GM21367 (cell line): Measurements from ENCODE around the gene PLCB2.

Experiments
- ATAC-seq: cut with Tn5 transposase; IDR thresholded peaks from one replicate; pipeline ENCODE4 v1.9.1; 2021; ENCODE audit not compliant: unreplicated experiment

The PLCB2 gene

DNA sequence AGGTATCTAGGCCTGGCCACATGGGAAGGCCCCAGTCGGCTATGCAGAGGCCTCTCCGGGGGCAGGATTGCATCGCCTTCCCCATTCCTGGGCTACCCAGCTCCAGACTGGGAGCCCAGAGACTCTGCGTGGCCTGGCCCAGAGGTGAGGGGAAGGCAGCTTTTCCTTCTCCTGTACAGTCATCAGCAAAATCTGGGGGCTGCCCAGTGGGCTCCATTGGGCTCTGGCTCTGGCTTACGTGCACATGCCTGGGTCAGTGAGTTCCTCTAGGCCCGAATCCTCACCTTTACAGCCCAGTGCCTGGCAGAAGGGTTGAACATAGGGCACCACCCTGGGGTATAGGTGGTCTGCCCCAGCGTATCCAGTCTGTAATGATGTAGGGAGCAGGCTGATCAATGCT lies 20.9 kb downstream of the PLCB2 start:
- ATAC-seq = no peak

DNA sequence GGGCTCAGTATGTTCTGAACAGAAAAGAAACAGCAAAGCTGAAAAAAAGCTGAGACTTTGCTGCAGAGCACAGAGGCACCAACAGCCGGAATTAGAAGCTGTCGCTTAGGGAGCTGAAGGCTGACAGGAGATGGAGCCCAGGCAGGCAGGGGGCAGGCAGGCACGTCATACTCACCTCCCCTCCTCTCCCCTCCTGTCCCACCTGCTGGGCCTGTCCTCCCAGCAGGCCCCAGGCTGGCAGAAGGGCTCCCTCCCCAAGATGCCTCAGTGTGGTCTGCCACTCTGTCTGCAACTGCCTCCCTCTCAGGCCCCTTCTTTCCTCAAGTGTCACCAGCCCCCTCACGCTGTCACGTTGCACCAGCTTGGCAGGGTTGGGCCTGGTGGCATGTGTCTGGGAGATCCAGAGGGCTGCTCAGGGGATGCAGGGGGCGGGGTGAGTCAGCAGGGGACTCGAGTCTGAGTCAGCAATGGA lies 21.6 kb downstream of the PLCB2 start:
- ATAC-seq = no peak

DNA sequence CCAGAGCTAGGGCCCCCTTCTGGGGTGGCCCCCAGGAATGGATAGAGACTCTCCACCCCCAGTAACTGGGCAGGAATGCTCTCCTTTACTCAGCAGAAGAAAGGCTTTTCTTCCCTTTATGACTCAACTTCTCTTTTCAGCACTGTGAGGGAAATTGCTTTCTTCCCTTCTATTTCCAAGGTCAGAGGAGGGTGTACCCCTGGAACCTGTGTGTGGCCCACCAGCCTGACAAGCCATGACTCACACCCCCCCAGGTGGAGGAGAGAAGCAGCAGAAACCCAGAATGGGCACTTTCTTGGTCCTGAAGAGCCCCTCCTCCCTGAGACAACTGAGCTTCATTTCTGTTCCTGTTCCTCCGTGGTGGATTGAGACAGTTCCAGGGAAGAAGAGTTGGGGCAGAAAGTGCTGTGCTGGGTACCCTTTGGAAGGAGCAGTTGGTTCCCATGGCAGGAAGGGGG lies 22.2 kb downstream of the PLCB2 start:
- ATAC-seq = no peak

DNA sequence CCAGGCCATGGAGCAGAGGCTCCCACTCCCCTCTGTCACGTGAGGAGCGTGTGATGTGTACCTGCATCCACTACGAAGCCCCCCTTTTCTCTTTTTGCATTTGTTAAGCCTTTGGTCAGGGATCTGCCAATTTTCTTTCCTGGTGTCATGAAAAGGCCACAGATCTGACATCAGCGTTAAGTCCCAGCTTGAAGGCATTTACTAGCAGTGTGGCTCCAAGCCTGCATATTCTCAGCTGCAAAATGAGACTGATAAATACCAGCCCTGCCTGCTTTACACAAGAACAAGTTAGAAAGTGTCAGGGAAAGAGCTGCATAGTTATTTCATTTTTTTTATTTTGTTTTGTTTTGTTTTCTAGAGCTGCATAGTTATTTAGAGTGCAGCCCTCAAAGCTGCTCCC lies 22.6 kb downstream of the PLCB2 start:
- ATAC-seq = no peak

DNA sequence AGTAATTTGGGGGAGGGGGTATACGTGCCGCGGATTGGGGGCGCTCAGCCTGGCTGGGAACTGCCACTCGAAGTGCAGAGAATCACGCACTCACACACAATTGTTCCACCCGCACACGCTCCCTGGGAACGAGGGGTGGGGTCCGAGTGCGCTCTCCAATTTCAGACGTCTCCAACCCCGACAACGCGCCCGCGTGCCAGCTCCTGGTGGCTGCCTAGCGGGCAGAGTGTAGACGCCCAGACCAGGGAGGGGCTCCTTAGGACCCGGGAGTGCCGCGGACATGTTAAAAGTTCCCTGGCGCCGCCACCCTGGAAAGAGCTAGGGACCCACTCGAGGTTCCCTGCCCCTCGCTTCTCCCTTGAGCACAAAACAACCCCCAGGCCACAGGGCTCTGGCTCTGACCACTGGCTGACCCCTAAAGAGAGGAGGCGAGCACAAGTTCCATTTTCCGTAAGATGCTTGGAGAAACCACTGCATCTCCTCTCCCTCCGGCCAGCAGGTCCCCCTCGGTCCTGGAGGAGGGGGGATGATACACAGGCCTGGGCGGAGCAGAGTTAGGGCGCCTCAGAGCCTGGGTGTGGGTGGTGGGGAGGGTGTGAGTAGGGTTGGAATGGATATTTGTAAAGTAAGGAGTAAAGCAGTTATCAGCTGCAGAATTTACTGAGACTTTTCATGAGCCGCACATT lies 24.0 kb downstream of the PLCB2 start:
- no peak for ATAC-seq

DNA sequence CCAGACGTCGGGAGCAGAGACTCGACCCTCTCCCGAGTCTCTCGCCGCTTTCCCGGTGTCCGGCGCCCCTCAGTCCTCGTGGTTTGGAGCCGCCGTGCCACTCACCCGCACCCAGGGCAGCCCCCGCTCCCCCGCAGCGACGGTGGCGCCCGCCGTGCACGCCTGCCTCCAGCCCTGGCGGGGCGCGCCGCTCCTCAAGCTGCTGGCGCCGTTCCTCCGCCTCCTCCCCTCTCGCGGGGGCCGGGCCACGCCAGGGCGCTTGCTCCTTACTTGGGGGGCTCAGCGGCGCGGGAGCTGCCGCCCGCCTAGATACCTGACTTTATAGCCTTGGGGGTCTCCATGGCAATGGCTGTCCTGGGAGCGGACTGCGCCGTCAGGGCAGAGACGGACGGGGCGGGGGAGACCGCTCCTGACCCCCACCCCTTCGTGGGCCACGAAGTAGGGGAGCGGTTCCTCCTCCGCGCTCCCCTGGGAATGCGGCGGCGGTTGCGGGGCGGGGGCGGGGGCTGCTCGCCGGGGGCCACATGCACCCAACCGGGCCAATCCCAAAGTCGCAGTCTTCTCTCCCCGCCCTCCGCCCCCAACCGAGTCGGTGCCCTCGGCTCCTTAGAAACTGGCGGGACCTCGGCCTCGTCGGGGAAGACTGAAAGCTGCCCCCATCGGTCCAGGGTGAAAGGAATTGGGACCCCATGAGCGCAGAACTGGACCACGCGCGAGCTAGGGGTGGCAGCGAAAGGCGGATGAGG lies 24.7 kb downstream of the PLCB2 start, which contains the start of gene ANKRD63:
ANKRD63 (minus strand) TSS at position 196 of the 746 bp plus-strand sequence. CDS start 478 bp downstream, outside the sequence.
- ATAC-seq = no peak

DNA sequence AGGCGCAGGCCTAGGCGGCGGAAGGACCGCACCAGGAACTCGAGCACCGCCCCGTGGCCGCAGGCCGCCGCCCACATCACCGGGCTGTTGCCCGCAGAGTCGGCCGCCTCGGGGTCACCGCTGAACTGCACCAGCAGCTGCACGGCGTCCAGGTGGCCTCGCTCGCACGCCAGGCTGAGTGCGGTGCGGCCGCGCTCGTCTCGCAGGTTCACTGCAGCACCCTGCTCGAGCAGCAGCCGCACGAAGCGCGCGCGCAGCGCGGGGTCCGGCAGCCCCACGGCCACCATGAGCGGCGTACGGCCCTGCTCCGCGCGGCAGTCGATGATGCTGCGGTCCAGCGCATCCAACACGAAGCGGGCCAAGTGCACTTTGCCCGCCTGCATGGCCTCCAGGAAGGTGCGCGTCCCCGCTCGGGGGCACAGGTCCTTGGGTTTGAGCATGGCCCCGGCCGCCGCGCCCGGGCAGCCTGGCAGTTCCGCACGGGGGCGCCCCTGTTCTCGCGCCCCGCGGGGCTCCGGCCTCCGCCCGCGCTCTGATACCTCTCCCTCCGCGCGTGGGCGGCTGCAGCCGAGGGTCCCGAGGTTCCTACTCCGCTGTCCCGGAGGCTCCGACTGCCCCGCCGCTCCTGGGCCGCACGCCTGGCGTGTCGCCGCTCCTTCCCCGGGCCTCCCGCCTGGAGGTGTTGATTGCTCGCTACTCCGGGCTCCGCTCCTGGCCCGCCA lies 25.4 kb downstream of the PLCB2 start:
- ATAC-seq = no peak

DNA sequence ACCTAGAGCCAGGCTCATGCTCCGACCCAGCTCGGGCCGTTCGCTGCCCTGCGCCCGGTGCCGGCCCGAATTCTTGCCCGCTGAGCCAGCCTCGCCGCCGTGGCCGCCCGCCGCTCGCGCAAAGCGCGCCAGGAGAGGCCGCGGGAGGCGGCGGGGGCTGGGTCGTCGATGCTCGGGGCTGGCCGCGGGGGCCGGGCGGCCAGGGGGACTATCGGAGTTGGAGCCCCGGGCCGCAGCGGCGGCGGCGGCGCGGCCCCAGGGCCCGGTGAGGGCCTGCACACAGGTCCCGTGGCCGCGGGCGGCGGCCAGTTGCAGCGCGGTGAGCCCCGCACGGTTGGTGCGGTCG lies 26.0 kb downstream of the PLCB2 start:
- no peak for ATAC-seq

DNA sequence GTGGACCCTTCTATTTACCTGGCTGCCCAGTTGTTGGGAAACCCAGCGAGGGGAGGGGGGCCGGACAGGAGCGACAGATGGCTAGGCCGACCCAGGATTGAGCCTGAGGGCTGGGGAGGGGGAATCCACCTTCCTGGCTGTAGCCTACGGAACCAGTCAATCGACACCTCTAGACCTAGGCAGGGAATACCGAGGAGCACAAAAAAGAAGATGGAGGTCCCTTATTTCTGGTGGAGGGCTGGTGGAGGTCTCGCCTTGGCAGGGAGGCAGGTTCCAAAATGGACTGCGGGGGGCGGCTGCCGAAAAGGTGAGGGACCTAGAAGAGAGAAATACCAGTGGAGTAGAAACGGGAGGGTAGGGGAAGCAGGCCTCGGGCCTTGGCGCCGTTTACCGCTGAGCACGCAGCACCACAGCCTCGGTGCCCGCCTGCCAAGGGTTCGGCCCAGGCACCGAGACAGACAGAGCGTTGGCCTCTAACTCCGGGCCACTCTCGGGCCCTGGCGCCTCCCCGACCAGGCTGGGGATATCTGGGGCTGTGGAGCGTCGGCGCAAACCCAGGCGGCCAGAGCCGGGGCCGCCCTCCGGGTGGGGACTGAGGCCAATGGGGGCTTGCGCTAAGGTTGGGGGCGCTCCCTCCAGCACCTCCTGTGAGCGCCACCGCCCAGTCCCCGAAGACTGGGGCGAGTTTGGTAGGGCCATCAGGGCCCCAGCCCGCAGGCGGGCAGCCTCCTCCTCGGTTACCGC lies 26.5 kb downstream of the PLCB2 start:
- ATAC-seq = no peak

DNA sequence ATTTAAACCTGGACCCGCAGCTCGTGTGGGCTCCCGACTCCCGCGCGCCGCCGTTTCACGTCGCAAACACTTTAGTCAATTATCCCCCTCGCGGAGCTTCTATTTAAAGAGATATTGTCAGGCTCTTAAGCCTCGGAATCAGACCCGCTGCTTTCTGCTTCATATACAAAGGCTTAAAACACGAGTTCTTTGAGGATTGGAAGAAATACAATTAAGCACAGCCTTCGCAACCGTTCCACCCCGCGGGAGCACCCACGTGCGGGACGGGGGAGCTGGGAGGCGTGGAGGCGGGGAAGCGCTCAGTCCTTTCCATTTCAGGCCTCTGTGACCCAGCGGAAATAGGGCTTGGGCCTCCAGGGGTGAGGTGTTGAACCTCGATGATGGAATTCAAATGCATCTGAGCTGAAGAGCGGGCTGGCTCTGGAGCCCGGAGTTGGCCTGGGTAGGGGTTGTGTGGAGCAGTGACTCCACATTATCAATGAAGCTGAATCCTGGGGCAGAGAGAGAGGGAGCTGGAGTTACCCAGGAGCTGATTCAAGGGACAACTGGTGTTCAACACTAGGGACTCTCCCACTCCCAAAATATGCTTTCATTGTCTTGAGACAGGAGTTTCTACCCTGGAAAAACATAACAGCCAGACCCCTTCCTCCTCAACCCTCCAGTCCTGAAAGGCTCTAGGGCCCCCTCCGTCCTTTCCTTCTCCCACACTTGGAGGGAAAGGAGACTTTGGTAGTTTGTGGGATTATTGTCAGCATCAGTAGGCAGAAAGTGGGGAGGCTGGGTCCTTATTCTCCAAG lies 27.3 kb downstream of the PLCB2 start:
- ATAC-seq = no peak

DNA sequence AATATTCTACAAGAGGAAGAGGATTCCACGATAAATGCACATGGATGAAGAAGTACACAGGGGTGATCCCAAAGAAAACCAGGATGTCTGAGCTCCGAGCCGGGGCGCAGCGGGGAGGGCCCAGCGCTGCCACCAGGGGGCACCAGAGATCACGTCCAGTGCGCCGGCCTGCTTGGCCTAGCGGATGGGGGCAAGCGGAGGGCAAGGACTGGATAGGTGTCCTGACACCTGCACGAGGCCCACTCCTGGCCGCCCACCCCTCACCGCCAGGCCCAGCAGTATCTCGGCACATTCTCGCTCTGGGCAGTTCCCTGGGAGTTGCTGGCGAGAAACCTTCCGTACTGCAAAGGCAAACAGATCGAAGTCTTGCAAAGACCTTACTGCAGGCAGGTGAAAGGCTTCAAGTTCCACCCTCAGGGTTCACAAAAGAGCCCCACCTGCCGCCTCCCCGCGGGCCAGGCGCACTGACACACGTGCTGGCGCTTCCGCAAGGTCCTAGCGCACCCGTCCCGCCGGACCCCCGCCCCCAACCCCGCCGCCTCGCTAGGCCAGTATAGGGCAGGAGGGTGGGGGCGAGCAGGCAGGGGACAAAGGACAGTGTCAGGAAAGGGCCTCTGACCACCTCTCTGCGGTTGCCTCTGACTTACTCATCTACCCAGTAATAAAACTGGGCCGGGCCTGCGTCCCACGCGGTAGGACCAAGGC lies 28.1 kb downstream of the PLCB2 start:
- ATAC-seq = no peak

DNA sequence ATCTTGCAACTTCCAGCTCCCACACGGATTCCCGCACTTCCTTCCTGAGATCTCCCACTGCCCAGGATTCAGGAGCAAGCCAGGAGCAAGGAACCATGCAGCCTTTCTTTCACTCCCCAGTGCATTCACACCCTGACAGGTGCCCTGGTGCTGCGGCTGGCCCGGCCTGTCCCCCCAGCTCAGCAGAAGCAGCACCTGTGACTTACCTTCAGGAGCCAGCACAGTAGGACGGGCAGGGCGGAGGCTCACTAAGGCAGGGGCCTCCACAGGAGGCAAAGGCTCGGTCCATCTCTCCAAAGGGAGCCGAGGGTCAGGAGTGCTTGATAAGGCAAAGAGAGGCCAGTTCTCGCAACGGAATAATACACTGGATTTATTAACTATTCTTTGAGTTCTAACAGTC lies 29.7 kb downstream of the PLCB2 start:
- ATAC-seq = no peak

DNA sequence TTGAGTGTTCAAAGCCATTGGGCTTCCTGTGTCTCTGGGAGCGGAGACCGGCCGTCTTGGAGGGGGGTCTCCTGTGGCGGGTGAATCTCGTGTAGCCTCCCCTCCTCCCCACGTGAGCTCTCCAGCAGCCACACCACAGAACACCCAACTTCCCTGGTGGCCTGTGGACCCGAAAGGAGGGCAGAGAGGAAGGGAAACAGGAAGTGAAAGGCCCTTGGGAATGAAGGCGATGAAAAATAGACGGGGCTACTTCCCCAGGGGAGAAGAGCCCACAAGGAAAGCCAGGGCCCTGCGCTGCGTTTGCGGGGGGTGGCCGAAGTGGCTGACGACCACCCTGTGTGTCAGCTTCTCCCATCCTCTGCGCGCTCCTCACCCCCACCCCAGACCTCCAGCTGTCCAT lies 30.3 kb downstream of the PLCB2 start:
- ATAC-seq = no peak

DNA sequence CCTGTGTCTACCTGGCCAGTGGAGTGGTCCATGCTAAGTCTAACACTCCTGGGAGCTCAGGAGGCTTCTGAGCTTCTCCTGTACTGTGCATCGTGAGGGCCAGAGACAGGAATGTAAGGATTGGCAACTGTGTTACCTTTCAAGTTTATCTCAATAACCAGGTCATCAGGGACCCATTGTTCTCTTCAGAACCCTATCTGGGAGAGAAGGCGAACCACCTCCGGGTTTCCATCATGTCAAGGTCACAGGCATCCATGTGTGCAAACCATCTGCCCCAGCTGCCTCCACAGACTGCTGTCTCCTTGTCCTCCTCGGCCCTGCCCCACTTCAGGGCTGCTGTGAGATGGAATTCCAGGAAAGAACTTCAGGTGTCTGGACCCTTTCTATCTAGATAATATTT lies 30.8 kb downstream of the PLCB2 start:
- no peak for ATAC-seq

DNA sequence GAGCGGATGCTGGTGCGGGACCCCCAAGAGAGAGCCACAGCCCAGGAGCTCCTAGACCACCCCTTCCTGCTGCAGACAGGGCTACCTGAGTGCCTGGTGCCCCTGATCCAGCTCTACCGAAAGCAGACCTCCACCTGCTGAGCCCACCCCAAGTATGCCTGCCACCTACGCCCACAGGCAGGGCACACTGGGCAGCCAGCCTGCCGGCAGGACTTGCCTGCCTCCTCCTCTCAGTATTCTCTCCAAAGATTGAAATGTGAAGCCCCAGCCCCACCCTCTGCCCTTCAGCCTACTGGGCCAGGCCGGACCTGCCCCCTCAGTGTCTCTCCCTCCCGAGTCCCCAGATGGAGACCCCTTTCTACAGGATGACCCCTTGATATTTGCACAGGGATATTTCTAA lies 31.8 kb downstream of the PLCB2 start:
- ATAC-seq = no peak

DNA sequence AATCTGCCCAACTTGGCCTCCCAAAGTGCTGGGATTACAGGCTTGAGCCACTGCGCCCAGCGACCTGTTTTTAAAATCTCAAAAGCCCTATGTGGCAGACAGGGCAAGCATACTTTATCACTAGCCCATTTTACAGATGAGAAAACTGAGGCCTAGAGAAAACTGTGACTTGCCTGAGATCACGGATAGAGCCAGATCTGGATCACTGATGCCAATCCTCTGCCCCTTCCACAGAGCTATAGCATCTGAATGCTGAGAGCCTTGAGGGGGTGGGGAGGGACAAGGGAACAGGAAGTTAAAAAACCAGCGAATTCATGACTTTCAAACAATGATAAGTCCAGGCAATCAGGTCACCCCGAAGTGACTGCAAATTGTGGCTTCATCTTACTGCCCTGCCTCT lies 32.2 kb downstream of the PLCB2 start:
- no peak for ATAC-seq

DNA sequence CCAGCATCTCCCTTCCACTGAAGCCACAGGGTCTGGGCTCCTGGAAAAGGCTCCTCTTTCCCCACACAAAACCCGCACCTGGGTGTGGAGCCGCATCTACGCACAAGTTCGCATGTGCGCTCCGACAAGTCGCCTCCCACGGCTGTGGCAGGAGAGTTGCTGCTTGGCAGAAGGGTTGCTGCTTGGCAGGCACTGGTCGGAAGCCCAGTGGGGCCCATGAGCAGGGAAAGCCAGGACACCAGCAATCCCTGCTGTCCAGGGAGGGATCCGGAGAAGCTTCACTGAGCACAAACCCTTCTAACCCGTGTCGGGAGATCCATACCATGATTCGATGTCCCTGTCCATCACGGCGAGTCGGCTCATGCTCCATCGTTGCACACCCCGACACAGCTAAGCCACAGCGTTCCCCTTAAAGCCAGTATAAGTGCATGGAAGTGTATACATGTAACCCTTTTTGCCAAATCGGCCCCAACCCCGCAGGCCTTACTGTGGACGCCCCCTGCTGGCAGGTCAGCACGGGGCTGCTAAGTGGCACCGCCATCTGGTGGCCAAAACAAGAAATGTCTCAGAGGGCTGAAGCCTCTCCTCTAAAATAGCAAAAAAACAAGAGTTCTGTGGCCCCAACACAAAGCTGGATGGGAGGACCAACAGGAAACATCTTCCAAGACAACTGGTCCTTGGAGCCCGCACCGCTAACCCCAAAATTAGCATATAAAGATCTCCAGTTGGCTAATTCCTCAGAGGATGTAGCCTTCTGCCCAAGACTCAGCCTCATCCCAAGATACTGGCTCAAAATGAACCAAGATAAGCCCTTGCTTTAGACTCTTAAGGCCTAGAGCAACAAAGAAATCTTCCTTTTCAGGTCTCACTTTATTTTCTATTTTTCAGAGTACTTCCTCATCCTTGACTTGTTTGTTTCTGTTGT lies 33.1 kb downstream of the PLCB2 start:
- ATAC-seq = peak; percentile 42

DNA sequence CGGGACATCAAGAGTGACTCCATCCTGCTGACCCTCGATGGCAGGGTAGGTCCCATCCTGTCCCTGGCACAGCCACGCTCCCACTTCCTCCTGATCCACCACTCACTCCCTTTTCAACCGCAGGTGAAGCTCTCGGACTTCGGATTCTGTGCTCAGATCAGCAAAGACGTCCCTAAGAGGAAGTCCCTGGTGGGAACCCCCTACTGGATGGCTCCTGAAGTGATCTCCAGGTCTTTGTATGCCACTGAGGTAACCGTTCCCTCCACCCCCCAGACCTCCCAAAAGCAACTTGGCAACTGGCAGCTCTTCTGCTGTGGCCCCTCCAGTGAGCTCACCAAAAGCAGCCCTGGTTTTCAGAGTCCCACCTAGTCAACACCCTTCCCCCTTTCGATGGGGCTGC lies 34.3 kb downstream of the PLCB2 start:
- no peak for ATAC-seq
